Loucy (cell line): ENCODE measurements around the gene SHROOM3.

ENCODE experiments used
- CTCF ChIP-seq: fragments of 200-600 bp; sonication (generic); conservative IDR thresholded peaks from 2 replicates; pipeline ENCODE4 v1.5.1; 2014; ENCODE audit warnings: mild to moderate bottlenecking, antibody characterized with exemption, low read length
- EZH2phosphoT487 ChIP-seq: fragments of 200-600 bp; IDR thresholded peaks from 2 replicates; pipeline ENCODE4 v1.6.1; 2018; ENCODE audit warnings: antibody characterized with exemption, mild to moderate bottlenecking, moderate library complexity, borderline replicate concordance

- TF ChIP-seq CTCF (no peak), EZH2phosphoT487 (no peak)
Measured at GRCh38 chr4:76740866-76741662, 306.0 kb downstream of the SHROOM3 start.
